ENCODE results near the gene RNMT. TPM values are rescaled to one million over a fixed set of nuclear protein-coding genes. Genes with fewer than 3 reads are reported as not detected.
A peak's percentile ranks its signal among the peaks of the same experiment; 100 is the strongest.
"Not testable (repeated sequence)": the region's sequence is repeated elsewhere in the genome, so short reads cannot be mapped to it uniquely, and the experiment has no call there.

The RNMT gene
- total RNA-seq (2014; rRNA removed), result 19.2 and 20.0 TPM in 2 replicates
- polyA plus RNA-seq (2012), result 11.8 TPM

DNA sequence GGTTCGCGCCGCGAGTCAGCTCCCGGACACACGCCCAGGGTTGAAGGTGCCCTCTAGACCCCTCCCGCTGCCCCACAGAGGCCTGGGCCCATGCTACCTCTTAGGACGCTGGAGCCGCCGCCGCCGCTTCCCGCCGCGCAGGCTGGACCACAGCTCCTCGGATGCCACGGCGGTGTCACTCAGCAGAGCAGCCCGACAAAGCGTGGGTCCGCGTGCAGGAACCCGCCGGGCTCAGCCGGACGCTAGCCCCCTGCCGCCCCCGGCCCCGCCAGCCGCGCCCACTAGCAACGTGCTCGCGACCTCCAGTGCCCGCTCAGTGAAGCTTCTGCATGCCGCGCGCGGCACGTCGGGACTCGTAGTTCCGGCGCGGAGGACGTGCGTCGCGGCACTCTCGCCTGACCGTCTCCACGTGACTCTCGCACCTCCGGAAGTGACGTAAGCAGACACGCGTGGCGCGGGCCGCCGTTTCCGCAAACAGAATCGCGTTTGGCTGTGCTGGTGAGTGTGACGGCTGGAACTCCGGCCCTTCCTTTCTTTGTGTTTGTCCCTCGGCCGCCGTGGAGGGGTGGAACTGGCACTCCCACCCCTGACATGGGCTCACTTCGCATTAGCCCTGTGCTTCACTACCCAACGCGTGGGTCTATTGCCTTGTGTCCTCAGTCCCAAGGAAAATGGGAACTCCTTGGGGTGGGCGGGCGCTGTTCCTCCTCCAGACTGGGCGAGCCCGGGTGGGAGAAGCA is at the start of gene RNMT, which contains the start of gene FAM210A:
Gene RNMT (plus strand): TSS at position 442 of the 740 bp plus-strand sequence. CDS start 4,845 bp downstream, outside the sequence.
Gene FAM210A (minus strand): TSS at position 327 of the 740 bp plus-strand sequence. CDS start 44,481 bp downstream, outside the sequence.
- peak; percentile 94 for DNase-seq (ENCODE audit: low read depth)

DNA sequence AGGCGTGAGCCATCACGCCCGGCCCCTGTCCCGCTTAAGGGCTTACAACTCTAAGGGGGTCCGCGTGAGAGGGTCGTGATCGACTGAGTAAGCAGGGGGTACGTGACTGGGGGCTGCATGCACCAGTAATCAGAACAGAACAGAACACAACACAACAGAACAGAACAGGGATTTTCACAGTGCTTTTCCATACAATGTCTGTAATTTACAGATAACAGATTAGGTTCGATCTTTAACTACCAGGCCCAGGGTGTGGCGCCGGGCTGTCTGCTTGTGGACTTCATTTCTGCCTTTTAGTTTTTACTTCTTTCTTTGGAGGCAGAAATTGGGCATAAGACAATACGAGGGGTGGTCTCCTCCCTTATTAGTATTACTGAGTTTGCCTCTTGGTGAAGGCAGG is 49.1 kb upstream of the RNMT start:
- not testable (repeated sequence) for DNase-seq (ENCODE audit: low read depth)

DNA sequence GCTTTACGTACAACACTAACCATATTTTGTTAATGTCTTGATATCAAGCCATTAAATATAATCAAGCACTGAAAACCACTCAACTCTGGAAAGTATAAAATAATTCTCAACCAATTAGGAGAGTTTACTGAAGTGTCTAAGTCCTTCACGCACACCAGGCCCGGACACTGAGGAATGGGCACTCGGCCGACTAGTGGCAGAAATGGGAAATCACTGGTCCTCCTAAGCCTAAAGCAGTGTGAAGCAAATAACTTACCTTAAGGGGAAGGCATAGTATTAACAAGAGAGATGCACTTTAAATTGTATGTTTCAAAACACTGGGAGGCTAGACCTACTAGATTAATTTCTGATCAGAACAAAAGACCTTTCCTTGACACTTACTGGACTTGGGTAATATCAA is 45.9 kb upstream of the RNMT start:
- no peak for DNase-seq (ENCODE audit: low read depth)

DNA sequence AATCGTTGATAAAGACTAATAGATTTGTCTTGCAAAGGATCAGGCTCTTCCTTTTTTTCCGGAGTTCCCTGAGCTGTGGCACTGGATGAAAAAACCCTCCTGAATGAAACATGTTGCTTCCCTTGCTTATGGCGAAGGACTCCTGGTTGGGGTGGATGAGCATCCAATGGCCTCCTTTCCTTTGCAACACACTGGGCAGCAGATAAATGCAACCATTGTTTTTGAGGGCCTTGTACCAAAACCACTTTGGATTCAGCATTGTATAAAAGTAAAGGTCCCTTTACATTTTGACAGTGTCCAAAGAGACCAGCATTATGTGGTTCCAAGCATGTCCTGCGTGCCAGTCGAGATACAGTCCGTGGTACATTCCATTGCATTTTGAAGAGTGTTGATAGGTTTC is 44.8 kb upstream of the RNMT start:
- DNase-seq (ENCODE audit: low read depth), result no peak

DNA sequence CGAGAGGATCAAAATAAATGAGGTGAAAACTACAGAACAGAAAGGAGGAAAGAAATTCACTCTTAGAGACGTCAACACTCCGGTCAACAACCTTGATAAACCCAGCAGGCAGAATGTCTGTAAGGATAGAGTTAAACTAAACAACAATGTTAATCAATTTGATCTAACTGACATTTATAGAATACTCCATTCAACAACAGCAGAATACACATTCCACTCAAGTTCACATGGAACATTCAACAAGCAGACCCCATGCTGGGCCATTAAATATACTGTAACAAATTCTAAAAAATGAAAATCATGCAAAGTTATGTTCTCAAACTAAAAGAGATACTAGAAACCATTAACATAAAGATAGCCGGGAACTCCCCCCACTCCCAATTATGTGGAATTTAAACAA is 41.9 kb upstream of the RNMT start:
- no peak for DNase-seq (ENCODE audit: low read depth)

DNA sequence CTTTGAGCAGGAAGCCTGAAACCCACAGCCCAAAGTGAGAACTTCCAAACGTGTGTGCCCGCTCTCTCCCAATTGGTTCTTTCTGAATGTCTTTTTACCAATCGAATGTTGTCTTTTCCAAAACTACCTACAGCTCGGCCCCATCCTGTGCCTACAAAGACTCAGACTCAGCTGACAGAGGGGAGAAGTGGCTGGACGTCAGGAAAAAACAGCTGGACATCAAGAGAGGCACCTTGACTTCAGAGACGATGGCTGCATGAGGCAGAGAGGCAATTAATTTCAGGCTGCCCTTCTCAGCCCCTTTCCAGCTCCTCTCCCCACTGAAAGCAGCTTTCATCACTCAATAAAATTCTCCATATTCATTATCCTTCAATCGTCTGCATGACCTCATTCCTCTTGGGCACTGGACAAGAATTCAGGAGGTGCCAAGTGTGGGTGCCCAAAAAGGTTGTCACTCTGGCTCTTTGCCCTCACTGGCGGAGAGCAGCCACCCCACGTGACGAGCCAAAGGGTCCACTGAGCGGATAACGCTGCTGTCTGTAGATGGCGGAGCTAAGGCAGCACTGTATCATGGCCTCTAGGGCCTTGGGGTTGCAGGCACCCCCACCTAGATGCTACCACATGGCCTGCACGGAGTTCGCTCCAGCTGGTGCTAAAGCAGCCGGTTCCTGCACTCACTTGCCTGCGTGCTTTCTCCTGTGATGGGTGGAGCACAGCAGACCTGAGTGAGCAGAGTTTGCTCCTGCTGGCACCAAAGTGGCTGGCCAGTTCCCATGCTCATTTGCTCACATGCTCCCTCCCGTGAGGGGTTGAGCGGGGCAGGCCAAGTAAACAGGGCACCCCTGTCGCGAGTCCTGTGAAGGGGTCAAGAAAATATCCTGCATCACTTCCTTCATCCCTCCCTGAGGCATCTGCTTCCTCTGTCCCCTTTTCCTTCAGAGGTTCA is 38.0 kb upstream of the RNMT start:
- DNase-seq (ENCODE audit: low read depth), result no peak

DNA sequence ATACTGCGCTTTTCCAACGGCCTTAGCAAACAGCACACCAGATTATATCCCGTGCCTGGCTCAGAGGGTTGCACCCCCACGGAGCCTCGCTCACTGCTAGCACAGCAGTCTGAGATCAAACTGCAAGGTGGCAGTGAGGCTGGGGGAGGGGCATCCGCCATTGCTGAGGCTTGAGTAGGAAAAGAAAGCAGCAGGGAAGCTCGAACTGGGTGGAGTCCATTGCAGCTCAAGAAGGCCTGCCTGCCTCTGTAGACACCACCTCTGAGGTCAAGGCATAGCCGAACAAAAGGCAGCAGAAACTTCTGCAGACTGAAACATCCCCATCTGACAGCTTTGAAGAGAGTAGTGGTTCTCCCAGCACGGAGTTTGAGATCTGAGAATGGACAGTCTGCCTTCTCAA is 36.4 kb upstream of the RNMT start:
- not testable (repeated sequence) for DNase-seq (ENCODE audit: low read depth)

DNA sequence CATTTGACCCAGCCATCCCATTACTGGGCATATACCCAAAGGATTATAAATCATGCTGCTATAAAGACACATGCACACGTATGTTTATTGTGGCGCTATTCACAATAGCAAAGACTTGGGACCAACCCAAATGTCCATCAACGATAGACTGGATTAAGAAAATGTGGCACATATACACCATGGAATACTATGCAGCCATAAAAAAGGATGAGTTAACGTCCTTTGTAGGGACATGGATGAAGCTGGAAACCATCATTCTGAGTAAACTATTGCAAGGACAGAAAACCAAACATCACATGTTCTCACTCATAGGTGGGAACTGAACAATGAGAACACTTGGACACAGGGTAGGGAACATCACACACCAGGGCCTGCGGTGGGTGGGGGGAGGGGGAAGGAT is 31.1 kb upstream of the RNMT start:
- DNase-seq (ENCODE audit: low read depth), result not testable (repeated sequence)

DNA sequence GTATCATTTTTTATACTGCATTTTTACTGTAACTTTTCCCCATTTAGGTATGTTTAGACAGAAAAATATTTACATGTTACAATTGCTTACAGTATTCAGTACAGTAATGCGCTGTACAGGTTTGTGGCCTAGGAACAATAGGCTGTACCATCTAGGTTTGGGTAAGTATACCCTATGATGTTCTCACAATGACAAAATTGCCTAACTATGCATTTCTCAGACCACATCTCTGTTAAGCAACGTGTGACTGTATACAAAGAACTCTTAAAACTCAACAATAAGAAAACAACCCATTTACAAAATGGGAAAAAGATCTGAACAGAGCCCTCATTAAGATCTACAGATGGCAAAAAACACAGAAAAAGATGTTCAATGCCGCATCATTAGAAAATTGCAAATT is 29.5 kb upstream of the RNMT start:
- no peak for DNase-seq (ENCODE audit: low read depth)

DNA sequence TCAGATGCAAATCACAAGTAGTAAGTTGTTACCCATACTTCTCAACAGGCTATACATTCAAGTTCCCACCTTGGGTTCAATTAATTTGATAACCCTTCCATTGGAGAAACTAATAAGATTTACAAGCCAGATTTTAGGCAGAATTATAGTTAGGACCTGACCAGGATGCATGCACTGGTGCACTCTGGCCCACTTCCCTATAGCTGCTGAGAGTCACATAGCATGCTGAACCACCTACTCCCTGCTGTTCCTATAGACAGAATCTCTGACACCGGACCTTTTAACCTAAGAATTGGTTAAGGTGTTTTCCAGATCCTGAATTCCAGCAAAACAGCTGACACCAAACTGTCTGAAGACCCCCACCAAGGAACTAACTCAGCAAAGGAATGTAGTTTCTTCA is 26.3 kb upstream of the RNMT start:
- no peak for DNase-seq (ENCODE audit: low read depth)

DNA sequence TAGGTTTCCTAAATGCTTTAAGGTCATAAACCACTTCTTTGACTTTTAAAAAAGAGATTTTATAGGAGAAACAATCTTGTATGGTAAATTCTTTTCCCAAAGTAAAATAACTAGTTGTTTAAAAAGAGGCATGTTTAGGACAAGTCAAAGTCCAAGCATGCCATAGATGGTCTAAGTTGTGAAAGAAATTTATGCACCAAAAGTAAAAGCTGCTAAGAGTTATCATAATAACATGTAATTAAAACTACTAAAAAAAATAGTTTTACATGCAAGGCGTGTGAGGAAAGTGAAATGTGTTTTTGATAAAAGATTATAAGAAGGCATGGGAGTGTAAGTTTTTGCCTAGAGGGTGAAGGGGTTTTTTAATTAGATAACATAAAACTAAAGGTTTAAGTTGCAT is 22.6 kb upstream of the RNMT start:
- DNase-seq (ENCODE audit: low read depth), result peak; percentile 57

DNA sequence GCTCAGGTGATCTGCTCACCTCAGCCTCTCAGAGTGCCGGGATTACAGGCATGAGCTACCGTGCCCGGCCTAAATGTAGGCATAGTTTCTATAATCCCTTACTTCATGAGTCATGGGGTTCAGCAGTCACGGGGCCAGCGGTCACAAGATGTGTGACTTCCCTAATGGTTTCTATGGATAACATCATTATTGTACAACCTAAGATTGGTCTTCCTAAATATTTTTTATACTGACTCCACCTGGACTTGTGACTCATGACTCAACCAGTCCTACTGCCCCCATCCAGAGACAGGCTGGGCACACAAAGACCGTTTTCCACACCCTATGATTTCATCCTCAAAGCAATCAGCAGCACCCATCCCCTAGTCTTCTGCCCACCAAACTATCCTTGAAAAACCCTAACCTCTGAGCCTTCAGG is 16.1 kb upstream of the RNMT start:
- peak; percentile 71 for DNase-seq (ENCODE audit: low read depth)

DNA sequence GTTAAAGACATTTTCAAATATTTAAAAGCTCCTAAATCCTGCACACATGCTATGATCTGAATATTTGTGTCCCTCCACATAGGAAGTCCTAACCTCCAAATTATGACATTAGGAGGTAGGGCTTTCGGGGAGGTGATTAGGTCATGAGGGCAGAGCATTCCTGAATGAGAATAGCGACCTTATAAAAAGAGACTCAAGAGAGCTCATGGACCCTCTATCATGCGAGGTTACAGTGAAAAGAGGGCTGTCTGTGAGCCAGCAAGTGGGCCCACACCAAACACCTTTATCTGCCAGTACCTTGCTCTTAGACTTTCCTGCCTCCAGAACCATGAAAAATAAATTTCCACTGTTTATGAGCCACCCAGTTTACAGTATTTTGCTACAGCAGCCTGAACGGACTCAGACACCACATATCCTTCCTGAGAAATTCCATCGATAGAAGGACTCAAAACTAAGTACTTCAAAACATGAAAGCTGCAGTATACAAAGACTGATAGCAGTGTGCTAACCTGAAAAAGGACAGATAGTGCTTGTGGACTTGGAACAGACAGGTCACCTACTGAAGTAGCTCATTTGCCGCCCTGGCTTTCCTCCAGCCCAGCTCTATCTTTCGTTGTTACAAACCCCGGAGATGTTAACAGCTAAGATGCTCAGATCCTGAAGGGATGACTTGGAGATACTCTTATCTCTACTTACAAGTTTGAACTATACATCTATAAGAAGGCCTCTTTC is 13.9 kb upstream of the RNMT start:
- no peak for DNase-seq (ENCODE audit: low read depth)

DNA sequence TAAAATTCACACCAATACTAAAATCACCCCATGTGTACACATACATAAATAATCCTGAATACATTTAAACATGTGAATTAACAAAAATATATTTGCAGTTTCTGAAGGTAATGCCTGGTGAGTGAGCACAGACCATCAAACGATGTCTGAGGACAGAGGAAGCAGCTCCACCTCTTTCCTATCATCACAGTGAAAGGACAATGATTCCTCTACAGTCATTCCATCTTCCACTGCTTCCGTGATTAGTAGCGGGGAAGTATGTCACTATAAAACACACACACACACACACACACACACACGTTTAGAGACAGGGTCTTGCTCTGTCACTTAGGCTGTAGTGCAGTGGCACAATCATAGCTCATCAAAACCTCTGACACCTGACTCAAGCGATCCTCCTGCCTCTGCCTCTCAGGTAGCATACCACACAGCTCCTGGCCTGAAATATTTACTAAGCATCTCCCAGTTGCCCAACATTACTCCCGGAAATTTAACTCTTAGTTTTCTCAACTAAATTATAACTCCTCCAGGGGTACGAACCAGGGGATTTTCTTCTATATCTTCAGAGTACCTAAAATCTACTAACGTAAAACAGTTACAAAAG is 12.9 kb upstream of the RNMT start:
- DNase-seq (ENCODE audit: low read depth), result no peak

DNA sequence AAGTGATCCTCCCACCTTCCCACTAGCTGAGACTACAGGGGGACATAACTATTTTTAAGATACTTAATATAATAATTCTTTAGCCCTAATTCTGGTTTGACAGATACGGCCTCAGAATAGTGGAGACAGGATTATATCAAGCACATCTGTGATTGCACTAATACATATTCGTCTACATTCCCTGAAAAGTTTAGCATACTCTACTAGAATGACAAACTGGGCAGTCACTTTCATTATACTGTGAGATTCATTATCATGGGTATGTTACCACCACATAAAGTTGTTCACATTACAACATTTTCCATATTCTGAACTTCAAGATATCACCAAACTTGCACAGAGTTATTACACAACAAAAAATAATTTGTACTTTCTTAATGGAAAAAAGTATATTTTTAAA is 11.1 kb upstream of the RNMT start:
- DNase-seq (ENCODE audit: low read depth), result no peak

DNA sequence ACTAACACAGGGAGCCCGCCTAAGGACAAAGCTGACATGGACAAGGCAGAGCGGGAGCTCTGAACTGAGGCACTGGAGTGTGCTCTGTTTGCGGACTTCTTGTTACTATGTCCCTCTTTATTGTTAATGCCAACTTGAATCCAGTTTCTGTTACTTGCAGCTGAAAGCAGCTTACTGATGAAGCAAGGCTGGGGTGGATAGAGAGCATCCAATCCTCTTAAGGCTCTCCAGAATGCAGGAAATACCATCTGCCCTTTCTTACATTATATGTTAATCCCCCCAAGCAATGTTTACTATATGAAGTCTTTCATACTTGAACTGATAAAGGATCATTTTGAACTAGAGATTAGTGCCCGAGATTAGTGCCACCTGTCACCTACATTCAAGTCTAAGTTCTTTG is 9.6 kb upstream of the RNMT start:
- no peak for DNase-seq (ENCODE audit: low read depth)

DNA sequence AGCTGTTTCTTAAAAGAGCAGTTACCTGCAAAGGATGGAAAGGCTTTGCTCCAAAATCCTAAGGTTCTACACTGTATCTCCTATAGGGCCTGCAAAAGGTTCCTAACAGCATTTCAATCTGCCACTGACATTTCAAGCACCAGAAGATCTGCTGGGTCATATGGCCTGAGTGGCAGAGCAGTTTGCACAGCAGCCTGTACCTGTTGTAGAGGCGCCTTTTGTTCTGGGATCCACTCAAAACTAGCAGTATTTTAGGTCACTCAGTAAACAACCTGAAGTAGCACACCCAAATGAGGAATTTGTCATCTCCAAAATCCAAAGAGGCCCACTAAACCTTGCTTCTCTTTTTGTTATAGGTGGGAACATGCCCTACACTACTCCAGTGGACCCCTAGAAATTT is 6.3 kb upstream of the RNMT start:
- DNase-seq (ENCODE audit: low read depth), result no peak

DNA sequence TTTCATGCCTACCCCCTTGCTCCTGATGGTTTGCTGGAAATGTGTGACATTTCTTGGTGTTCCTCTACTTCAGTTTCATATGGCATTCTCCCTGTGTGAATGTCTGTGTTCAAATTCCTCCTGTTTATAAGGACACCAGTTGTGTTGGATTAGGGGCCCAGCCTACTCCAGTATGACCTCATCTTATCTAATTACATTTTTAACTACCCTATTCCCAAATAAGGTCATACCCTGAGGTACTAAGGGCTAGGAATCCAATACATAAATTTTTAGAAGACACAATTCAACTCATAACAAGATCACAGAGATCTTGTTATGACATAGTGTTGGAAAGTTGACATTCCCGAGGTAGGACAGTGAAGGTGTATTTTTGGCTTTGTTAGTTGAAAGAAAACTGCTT is 5.6 kb upstream of the RNMT start:
- no peak for DNase-seq (ENCODE audit: low read depth)

DNA sequence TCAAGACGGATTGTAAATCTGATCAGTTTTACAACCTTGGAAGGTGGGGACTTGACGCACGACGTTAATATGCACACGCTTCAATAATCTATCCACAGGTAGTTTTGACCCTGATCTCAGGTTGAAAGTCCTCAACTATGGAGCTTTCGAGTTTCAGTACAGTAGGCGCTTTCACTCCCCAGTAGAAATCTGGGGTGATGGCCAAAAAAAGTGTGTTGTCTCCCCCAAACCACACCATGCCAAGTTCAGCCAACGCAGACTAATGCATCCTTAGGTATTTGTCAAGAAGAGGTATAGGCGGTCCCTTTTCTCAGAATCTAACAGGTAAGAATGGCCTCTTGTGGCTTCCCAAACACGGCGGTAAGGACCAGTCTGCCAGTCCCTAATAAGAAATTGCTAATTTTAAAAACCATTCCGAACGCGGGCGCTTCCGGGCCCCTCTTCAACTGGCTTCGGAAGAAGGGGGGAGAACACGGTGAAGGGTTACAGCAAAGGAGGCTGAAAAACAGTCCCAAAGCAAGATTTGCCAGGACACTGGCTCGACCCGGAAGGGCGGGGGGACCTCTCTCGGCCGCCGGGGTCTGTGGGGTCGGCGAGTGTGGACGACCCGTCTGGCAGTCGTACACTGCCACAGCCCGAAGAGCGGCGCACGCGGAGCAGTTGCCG is 774 bp upstream of the RNMT start:
- DNase-seq (ENCODE audit: low read depth), result peak; percentile 4

DNA sequence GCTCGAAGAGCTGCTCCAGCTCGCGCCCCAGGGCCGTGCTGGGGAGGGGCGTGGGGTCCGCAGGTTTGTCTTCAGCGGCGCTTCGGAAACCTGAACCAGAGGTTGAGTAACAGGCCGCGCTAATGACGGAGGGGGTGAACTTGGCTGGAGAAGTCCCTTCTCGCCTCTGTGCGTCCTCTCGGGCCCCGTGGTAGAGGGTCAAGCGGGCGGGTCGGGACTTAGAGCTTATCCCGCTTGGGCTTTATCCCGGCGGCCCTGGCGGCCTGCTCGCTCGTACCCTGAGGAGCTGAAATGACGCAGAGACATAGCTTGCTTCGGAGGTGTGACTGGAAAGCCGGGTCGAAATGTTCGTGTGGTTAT is 479 bp downstream of the RNMT start:
- peak; percentile 34 for DNase-seq (ENCODE audit: low read depth)

DNA sequence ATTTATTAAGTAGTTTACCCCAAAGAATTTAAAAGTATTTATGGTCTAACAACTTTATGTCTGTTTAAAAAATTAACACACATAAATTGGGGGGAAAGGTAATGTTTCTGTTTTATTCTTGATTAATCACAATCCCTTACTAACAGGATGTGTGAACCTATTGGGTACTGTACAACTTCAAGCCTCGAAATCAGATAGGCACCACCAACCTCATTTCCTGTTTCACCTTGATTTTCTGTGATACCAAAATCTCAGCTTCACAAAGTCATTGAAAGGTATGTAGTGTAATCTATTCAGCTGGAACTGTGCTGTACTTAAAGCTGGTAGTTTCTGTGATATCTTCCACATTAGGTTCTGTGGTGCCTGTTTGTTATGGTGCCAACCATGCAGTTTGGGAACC is 4.0 kb downstream of the RNMT start:
- no peak for DNase-seq (ENCODE audit: low read depth)
